Aortic smooth muscle cell (primary cell): ENCODE data around the gene LAMP2. TPM values are rescaled to one million over a fixed set of nuclear protein-coding genes. Genes with fewer than 3 reads are reported as not detected.

ENCODE experiments used
- total RNA-seq: library from RNA; depleted of rRNA; stranded (reverse); fragments of >200 nt; gene quantifications from 2 replicates; pipeline ENCODE4 v1.2.3, GENCODE V29; 2014

Gene LAMP2
- total RNA-seq: 147 and 170 TPM in 2 replicates

GRCh38 chrX:120468825-120469525, at the start of gene LAMP2:
Gene LAMP2 (minus strand): TSS chrX:120469296. CDS start chrX:120469169, 127 bp downstream.

Other genes starting within 250 kb of the LAMP2 start
- gene ZBTB33, start 218.5 kb downstream of the LAMP2 start, total RNA-seq: 6.1 and 8.2 TPM in 2 replicates
- not detected in 2 replicates for gene TMEM255A, start 157.8 kb downstream of the LAMP2 start, total RNA-seq
- gene ATP1B4, start 107.2 kb downstream of the LAMP2 start, total RNA-seq: not detected in 2 replicates
- 39.8 and 76.0 TPM in 2 replicates for gene CUL4B, start 91.7 kb upstream of the LAMP2 start, total RNA-seq
- 37.1 and 40.8 TPM in 2 replicates for gene MCTS1, start 134.8 kb upstream of the LAMP2 start, total RNA-seq
- gene C1GALT1C1, start 160.8 kb upstream of the LAMP2 start, total RNA-seq: 45.3 and 80.3 TPM in 2 replicates